HEK293T (cell line): ENCODE data around the gene GATAD2A.

Experiments
- BHLHE40 ChIP-seq: fragments of 450-650 bp; IDR thresholded peaks from 2 replicates; pipeline ENCODE4 v1.6.1; 2016; ENCODE audit warnings: mild to moderate bottlenecking, moderate library complexity, borderline replicate concordance
- SP1 ChIP-seq: fragments of 450-650 bp; IDR thresholded peaks from 2 replicates; pipeline ENCODE4 v1.6.1; 2017
- SUZ12 ChIP-seq: fragments of 450-650 bp; IDR thresholded peaks from 2 replicates; pipeline ENCODE4 v1.6.1; 2016; ENCODE audit warnings: mild to moderate bottlenecking

DNA sequence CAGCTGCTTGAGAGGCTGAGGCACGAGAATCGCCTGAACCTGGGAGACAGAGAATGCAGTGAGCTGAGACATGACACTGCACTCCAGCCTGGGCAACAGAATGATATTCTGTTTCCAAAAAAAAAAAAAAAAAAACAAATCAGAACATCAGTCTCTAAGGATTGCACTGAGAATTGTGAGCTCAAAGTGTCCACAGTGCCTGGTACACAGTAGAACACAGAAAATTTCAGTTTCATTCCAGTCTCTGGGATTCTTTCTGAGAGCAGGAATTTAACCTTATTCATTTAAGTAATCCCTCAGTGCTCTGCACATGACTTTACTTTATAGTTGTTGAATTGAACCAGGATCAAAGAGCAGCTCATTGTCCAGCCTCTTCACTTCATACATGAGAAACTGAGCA is 25.9 kb upstream of the GATAD2A start:
- TF ChIP-seq BHLHE40 (no peak), SP1 (no peak), SUZ12 (no peak)
